Measurements from ENCODE around the gene JAGN1.
"Not testable (repeated sequence)": the region's sequence is repeated elsewhere in the genome, so short reads cannot be mapped to it uniquely, and the experiment has no call there.

JAGN1 gene

GRCh38 chr3:9890249-9891071 is at the start of gene JAGN1:
Gene JAGN1 (plus strand): TSS chr3:9890610. CDS start chr3:9890723, 113 bp downstream.
- DNase-seq (ENCODE audit: extremely low read depth, low read depth): peak; percentile 71
- TF ChIP-seq CTCF (IDR thresholded peaks at IDR 0.05; ENCODE audit: low read depth, low read length, missing control alignments): no peak
- peak within 1 kb of the TSS; percentile 97 for H3K4me3 ChIP-seq (replicated peaks; ENCODE audit: low read depth, low read length)

- DNase-seq (ENCODE audit: extremely low read depth, low read depth): no peak
These were observed 49.4 kb upstream of the JAGN1 start for GRCh38 chr3:9841015-9841414.

GRCh38 chr3:9843715-9844438 is 46.5 kb upstream of the JAGN1 start, which contains the start of gene RPUSD3:
Gene RPUSD3 (minus strand): TSS chr3:9844008. CDS start chr3:9843990, 18 bp downstream.
- no peak for TF ChIP-seq CTCF (IDR thresholded peaks at IDR 0.05; ENCODE audit: low read depth, low read length, missing control alignments)

More at GRCh38 chr3:9841015-9841414, 49.4 kb upstream of the JAGN1 start:
- H3K4me3 ChIP-seq (replicated peaks; ENCODE audit: low read depth, low read length): no peak overlapping the region
- no peak for TF ChIP-seq CTCF (IDR thresholded peaks at IDR 0.05; ENCODE audit: low read depth, low read length, missing control alignments)

GRCh38 chr3:9846231-9846630 is 44.2 kb upstream of the JAGN1 start:
- TF ChIP-seq CTCF (IDR thresholded peaks at IDR 0.05; ENCODE audit: low read depth, low read length, missing control alignments): no peak
- no peak for DNase-seq (ENCODE audit: extremely low read depth, low read depth)
- H3K4me3 ChIP-seq (replicated peaks; ENCODE audit: low read depth, low read length): no peak overlapping the region

More at GRCh38 chr3:9843715-9844438, 46.5 kb upstream of the JAGN1 start, which contains the start of gene RPUSD3:
- H3K4me3 ChIP-seq (replicated peaks; ENCODE audit: low read depth, low read length): peak within 1 kb of the TSS; percentile 79
- DNase-seq (ENCODE audit: extremely low read depth, low read depth): peak; percentile 89

GRCh38 chr3:9846931-9847488 is 43.4 kb upstream of the JAGN1 start:
- no peak for TF ChIP-seq CTCF (IDR thresholded peaks at IDR 0.05; ENCODE audit: low read depth, low read length, missing control alignments)
- DNase-seq (ENCODE audit: extremely low read depth, low read depth): no peak

GRCh38 chr3:9847870-9848269 is 42.5 kb upstream of the JAGN1 start:
- H3K4me3 ChIP-seq (replicated peaks; ENCODE audit: low read depth, low read length); DNase-seq (ENCODE audit: extremely low read depth, low read depth): not testable (repeated sequence)

More at GRCh38 chr3:9846931-9847488, 43.4 kb upstream of the JAGN1 start:
- H3K4me3 ChIP-seq (replicated peaks; ENCODE audit: low read depth, low read length): no peak overlapping the region

GRCh38 chr3:9848860-9849259 is 41.5 kb upstream of the JAGN1 start:
- not testable (repeated sequence) for DNase-seq (ENCODE audit: extremely low read depth, low read depth); H3K4me3 ChIP-seq (replicated peaks; ENCODE audit: low read depth, low read length)
- TF ChIP-seq CTCF (IDR thresholded peaks at IDR 0.05; ENCODE audit: low read depth, low read length, missing control alignments): peak; percentile 47

GRCh38 chr3:9851383-9851782 is 39.0 kb upstream of the JAGN1 start:
- H3K4me3 ChIP-seq (replicated peaks; ENCODE audit: low read depth, low read length); DNase-seq (ENCODE audit: extremely low read depth, low read depth): not testable (repeated sequence)

- DNase-seq (ENCODE audit: extremely low read depth, low read depth); H3K4me3 ChIP-seq (replicated peaks; ENCODE audit: low read depth, low read length): not testable (repeated sequence)
These were observed 38.5 kb upstream of the JAGN1 start for GRCh38 chr3:9851926-9852325.

All from HFF-Myc (cell line).